ENCODE measurements around the gene TMEM109. TPM values are rescaled to one million over a fixed set of nuclear protein-coding genes. Genes with fewer than 3 reads are reported as not detected.

TMEM109 gene
- total RNA-seq, 1 donor from 2014 or later, result 80.4 TPM

- no peak for ATAC-seq
Measured at GRCh38 chr11:60944490-60945294, 30.7 kb downstream of the TMEM109 start.

DNA sequence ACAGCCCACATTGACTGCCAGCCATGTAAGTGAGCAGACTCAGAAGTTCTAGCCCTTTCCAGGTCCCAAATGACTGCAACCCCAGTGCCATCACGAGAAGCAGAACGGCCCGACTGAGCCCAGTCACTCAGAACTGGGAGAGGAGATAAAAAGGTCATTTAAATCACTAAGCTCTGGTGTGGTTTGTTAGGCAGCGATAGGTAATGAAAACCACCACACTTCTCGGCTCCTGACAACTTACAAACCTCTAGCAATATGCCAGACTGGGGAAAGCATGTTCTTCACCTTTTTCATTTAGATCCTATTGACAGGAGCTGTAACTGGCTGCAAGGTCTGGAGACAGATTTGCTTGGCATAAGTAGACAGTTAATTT lies 31.3 kb downstream of the TMEM109 start:
- no peak for ATAC-seq

DNA sequence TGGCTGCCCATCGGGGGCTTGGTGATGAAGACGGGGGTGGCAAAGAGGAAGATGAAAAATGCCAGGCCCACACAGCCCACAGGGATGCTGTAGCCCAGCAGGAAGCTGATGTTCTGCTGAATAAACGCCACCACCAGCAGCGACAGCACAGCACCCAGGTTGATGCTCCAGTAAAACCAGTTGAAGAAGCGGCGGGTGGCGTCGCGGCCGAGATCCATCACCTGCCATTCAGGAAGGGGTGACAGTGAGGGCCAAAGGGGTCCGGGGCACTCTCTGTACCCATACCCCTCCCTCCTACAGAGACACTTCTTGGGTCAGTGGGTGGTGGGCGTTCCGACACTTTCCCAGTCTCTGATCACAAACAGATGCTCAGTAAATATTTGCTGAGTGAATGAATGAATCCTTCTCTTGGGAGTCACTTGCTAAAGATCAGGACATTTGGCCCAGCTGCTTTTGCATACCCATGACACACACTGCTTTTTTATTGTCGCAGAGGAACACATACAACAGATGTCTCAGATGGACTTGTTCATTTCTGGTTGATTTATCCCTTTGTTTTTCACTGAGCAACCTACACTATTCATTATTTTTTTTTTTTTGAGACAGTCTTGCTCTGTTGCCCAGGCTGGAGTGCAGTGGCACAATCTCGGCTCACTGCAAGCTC lies 32.8 kb downstream of the TMEM109 start:
- no peak for ATAC-seq

GRCh38 chr11:60947700-60948099 lies 33.7 kb downstream of the TMEM109 start:
- ATAC-seq, result no peak

- ATAC-seq, result no peak
Measured at GRCh38 chr11:60948250-60948649, 34.3 kb downstream of the TMEM109 start.

- no peak for ATAC-seq
Measured at GRCh38 chr11:60950024-60950423, 36.1 kb downstream of the TMEM109 start.

DNA sequence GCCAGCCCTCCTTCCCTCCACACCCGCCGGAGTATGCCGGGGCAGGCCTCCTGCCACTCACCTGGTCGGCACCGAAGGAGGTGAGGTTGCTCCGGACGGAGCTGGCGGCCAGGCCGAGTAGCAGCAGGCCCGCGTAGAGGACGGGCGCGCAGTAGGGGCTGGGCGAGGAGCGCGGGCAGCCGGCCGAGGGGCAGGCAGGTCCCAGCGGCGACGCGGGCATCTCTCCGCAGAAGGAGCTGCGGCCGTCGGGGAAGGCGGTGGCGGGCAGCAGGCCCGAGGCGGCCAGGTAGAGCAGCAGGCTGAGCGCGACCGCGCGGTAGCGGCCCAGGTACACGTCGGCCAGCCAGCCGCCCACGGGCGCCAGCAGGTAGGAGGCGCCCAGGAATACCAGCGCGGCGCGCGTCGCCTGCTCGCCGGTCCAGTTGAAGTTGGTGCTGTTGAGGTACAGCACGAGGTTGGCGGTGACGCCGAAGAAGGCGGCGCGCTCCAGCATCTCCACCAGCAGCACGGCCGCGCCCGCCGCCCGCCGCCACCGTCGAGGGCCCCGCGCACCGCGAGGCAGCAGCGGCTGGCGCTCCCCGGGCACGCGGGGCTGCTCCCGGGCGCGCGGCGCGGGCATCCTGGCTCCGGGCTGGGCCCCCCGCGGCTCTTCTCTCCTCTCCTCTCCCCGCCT lies 37.1 kb downstream of the TMEM109 start:
- peak; percentile 38 for ATAC-seq

DNA sequence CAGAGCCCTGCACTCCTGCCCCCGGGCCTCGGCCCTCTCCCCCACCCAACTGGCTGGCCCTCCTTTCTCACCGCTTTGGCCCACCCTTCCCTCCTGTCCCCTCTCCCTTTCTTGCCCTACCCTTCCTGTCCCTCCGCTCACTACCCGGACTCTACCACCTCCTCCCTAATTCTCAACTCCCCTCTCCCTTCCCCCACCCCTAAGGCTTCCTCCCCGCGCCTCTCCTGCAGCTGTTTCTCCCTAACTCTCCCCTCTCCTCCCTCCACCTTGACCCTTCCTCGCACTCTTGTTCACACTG lies 37.6 kb downstream of the TMEM109 start:
- ATAC-seq, result peak; percentile 17

DNA sequence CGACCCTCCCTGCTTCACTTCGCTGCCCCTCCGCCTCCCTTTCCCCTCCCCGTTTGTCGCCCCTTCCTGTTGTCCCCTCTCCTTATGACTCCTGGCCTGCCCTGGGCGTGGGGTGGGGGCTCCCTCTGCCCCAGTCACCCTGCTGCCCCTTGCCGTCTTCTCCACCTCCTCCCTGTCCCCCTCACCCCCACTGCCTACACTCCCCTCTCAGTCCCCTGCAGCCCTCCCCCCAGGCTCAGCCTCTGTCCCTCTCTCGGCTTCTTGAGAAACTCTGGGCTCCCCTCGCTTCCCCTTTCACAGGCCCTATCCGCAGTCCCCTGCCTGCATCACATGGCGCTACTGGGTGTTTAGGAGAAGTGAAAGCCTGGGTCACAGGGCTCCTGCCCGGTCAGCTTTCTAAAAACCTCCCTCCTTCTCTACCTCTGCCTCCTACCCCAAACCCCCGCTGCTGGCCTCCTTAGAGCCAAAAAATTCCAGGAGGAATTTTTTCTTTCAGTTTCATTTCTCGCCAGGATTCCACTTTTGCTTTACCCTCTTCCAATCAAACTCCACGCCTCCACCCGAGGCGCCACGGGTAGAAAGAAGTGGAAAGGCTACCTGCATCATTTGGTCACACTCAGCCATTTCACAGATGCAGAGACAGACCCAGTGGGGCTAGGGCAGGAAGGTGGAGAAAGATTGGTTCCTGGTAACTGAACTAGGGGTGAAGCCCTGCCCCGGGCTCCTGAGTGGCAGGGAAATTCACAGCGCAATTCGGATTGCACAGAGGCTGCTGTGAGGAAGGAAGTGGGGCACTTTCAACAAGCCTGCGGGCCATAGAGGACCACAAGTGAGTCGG lies 38.2 kb downstream of the TMEM109 start, which contains the start of gene SLC15A3:
Gene SLC15A3, minus strand, starts transcription at position 273 of the 838 bp plus-strand sequence. CDS start 625 bp downstream, outside the sequence.
- ATAC-seq, result peak; percentile 66

DNA sequence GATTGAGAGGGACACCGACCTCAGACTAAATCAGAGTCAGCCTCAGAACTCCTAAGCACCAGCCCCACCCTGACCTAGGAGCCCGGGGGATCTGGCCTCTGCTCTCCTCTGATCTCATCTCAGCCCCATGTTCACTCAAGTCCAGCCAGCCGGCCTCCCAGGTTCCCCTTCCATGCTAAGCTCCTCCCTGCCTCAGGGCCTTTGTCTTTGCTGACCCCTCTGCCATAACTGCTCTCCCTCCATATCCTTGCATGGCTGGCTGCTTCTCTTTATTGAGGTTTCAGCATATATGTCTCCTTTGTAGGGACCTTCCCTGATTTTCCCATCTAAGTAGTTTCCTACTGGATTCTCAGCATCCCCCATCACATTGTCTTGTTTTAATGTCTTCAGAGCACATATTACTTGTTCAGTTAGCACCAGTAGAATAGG lies 38.8 kb downstream of the TMEM109 start:
- no peak for ATAC-seq

GRCh38 chr11:60953781-60954180 lies 39.8 kb downstream of the TMEM109 start:
- ATAC-seq, result no peak

DNA sequence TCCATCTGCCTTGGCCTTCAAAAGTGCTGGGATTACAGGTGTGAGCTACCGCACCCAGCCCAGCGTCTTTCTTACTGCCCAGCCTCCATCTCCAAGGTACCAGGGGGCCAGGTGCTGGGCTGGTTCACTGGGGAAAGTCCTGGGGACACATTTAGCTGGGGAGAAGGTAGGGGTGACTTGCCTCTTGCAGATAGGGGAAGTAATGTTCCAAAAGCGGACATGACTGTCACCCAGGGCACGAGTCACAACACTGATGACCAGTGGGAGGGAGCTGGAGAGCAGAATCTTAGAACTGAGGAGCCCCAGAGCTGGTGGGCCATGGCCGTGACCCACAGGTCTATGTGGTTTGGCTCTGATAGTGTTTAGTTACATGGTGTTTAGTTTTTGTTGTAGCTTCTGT lies 40.5 kb downstream of the TMEM109 start:
- ATAC-seq, result no peak

DNA sequence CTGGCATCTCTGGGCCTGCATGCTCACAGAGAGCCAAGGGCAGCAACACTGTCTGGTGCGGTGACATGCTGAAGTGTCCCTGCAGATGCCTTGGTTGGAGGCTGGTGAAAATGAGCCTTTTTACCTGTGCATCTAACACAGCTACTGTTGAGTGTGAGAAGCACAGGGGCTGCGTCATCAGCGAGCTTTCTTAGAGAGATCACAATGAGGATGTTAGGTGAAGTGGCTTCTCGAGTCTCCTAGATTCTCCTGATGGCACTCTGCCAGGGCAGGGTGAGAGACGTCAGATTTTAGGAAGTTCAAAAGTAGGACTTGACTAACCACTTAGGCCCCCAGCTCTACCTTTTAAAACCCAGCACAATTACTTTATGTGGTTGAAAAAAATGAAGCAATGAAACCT lies 41.6 kb downstream of the TMEM109 start:
- no peak for ATAC-seq

GRCh38 chr11:60957188-60957587 lies 43.2 kb downstream of the TMEM109 start:
- peak; percentile 87 for ATAC-seq

- no peak for ATAC-seq
Measured at GRCh38 chr11:60959431-60959830, 45.5 kb downstream of the TMEM109 start.

GRCh38 chr11:60960405-60960804 lies 46.4 kb downstream of the TMEM109 start:
- ATAC-seq, result no peak

GRCh38 chr11:60964801-60965200 lies 50.8 kb downstream of the TMEM109 start:
- no peak for ATAC-seq

DNA sequence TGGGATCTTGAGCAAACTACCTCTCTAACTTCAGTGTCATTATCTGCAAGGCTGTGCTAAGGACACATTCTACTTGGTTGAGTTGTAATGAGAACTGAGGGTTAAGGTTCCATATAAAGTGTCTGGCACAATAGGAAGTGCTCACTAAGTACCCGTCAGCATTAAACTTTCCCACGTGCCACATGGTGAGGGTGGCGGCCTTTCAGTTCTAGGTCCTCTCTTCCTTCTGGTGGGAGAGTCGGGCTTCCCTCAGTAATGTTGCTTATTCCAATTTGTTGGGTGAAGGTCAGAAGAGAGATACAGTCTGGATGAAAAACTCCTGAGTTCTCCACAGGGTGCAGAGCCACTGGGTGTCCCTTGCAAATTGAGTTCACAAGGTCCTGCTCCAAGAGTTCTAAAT lies 52.9 kb downstream of the TMEM109 start:
- ATAC-seq, result no peak

DNA sequence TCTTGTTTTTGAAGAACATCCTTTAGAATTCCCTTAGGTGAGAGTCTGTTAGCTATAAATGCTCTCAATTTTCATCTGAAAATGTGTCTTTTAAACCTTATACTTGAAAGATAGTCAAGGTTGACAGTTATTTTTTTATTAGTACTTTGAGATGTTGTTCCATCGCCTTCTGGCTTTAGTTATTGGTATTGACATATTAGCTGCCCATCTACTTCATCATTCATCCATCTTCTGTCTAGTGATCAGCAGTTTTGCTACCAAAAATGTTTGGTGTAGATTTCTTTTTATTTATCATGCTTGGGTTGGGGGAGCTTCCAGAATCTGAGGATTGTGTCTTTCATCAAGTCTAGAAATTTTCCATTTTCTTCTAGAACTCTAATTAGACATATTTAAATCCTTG lies 54.3 kb downstream of the TMEM109 start:
- ATAC-seq, result no peak

DNA sequence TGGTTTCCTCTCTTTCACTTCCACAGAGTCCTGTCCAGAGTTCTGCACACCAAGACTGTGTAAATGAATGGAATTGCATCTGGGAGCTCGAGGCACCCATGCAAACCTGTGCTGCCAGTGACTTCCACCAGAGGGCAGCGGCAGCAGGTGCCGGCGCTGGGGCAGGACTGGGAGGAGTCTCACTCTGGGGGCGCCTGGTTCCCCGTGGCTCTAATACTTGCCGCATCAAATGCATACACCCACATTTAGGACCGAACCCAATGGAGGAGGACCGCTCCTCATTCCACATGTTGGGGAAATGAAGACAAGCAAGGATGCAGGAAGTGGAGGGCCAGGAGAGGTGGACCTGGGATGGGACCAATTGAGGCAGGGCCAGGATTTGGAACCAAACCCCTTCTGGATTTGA lies 56.4 kb downstream of the TMEM109 start:
- ATAC-seq, result peak; percentile 77

DNA sequence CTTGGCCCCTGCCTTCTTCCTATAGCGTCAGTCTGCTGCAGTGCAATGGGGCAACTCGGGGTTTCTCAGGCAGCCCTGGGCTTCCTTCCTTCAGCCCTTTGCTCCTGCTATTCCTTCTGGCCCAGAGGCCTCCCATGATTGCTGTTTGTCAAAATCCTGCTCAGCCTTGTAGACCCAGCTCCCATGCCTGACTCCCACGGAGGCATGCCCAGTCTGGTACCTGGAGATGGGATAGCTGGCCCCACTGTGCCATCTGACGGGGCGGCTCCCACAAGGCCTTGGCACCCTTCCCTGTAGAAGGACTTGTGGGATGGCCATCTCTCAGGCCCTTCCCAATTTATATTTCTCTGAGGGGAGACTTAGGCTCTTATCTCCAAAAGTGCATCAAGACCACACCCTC lies 56.9 kb downstream of the TMEM109 start:
- peak; percentile 21 for ATAC-seq

GRCh38 chr11:60971520-60971919 lies 57.6 kb downstream of the TMEM109 start, which contains the start of gene CD6:
Gene CD6 (plus strand): TSS chr11:60971680. CDS start chr11:60971866, 186 bp downstream.
- ATAC-seq, result no peak
